Measurements from ENCODE around the gene PFKM.
"Not testable (repeated sequence)": the region's sequence is repeated elsewhere in the genome, so short reads cannot be mapped to it uniquely, and the experiment has no call there.

Gene PFKM

GRCh38 chr12:48119078-48119833, at the start of gene PFKM:
Gene PFKM, plus strand, starts transcription at chr12:48119364. Its CDS starts 3,411 bp downstream, at chr12:48122775.
- no peak for DNase-seq

- no peak for DNase-seq
Measured at GRCh38 chr12:48070033-48070432, 49.1 kb upstream of the PFKM start.

- no peak for DNase-seq
Measured at GRCh38 chr12:48070731-48071130, 48.4 kb upstream of the PFKM start.

GRCh38 chr12:48071808-48072207, 47.4 kb upstream of the PFKM start:
- no peak for DNase-seq

GRCh38 chr12:48072266-48072665, 46.9 kb upstream of the PFKM start:
- no peak for DNase-seq

GRCh38 chr12:48074266-48074665, 44.9 kb upstream of the PFKM start:
- DNase-seq: no peak

- no peak for DNase-seq
Measured at GRCh38 chr12:48075832-48076231, 43.3 kb upstream of the PFKM start.

- no peak for DNase-seq
Measured at GRCh38 chr12:48077111-48077510, 42.1 kb upstream of the PFKM start.

- DNase-seq: no peak
Measured at GRCh38 chr12:48078901-48079300, 40.3 kb upstream of the PFKM start.

GRCh38 chr12:48080285-48080684, 38.9 kb upstream of the PFKM start:
- no peak for DNase-seq

- DNase-seq: no peak
Measured at GRCh38 chr12:48080821-48081220, 38.3 kb upstream of the PFKM start.

- peak in 1 of 2 experiments; percentile 45 for DNase-seq
Measured at GRCh38 chr12:48084066-48084465, 35.1 kb upstream of the PFKM start.

GRCh38 chr12:48084841-48085460, 34.2 kb upstream of the PFKM start:
- DNase-seq: no peak

- DNase-seq: no peak
Measured at GRCh38 chr12:48086327-48086726, 32.8 kb upstream of the PFKM start.

GRCh38 chr12:48092611-48093010, 26.6 kb upstream of the PFKM start:
- DNase-seq: no peak

GRCh38 chr12:48104531-48104930, 14.6 kb upstream of the PFKM start:
- peak in 1 of 2 experiments; percentile 2 for DNase-seq

GRCh38 chr12:48105321-48105866, 13.8 kb upstream of the PFKM start:
- DNase-seq: peak; percentile 20 to 25

GRCh38 chr12:48105867-48106680, 13.1 kb upstream of the PFKM start, which contains the start of gene SENP1:
Gene SENP1, minus strand, starts transcription at chr12:48106079. Its CDS starts 4,607 bp downstream, at chr12:48101472.
- peak; percentile 93 to 96 for DNase-seq

GRCh38 chr12:48106681-48107613, 12.2 kb upstream of the PFKM start:
- no peak for DNase-seq

- no peak for DNase-seq
Measured at GRCh38 chr12:48109424-48109823, 9.7 kb upstream of the PFKM start.

GRCh38 chr12:48110691-48111311, 8.4 kb upstream of the PFKM start:
- DNase-seq: no peak

- DNase-seq: not testable (repeated sequence)
Measured at GRCh38 chr12:48111312-48111693, 7.9 kb upstream of the PFKM start.
